GM21526 (cell line): ENCODE results near the gene EFNA5.
A peak's percentile ranks its signal among the peaks of the same experiment; 100 is the strongest.

ENCODE experiments used
- ATAC-seq: cut with Tn5 transposase; IDR thresholded peaks from one replicate; pipeline ENCODE4 v1.9.1; 2021; ENCODE audit warnings: moderate library complexity; ENCODE audit not compliant: unreplicated experiment, low FRiP score

EFNA5 gene

GRCh38 chr5:107670932-107671741 is at the start of gene EFNA5:
Gene EFNA5, minus strand, starts transcription at chr5:107670937.
- peak; percentile 41 for ATAC-seq

GRCh38 chr5:107719034-107719606 is 48.4 kb upstream of the EFNA5 start:
- no peak for ATAC-seq

GRCh38 chr5:107717816-107718215 is 47.1 kb upstream of the EFNA5 start:
- no peak for ATAC-seq

GRCh38 chr5:107713228-107713627 is 42.5 kb upstream of the EFNA5 start:
- no peak for ATAC-seq

GRCh38 chr5:107712359-107712870 is 41.7 kb upstream of the EFNA5 start:
- ATAC-seq: no peak

- ATAC-seq: no peak
Measured at GRCh38 chr5:107705402-107706014, 34.8 kb upstream of the EFNA5 start.

- no peak for ATAC-seq
Measured at GRCh38 chr5:107704681-107705401, 34.1 kb upstream of the EFNA5 start.

- no peak for ATAC-seq
Measured at GRCh38 chr5:107700481-107700880, 29.7 kb upstream of the EFNA5 start.

GRCh38 chr5:107699425-107699824 is 28.7 kb upstream of the EFNA5 start:
- ATAC-seq: no peak

GRCh38 chr5:107698286-107698685 is 27.5 kb upstream of the EFNA5 start:
- no peak for ATAC-seq

- ATAC-seq: no peak
Measured at GRCh38 chr5:107696498-107696897, 25.8 kb upstream of the EFNA5 start.

- no peak for ATAC-seq
Measured at GRCh38 chr5:107696080-107696479, 25.3 kb upstream of the EFNA5 start.

- no peak for ATAC-seq
Measured at GRCh38 chr5:107687937-107688336, 17.2 kb upstream of the EFNA5 start.

- no peak for ATAC-seq
Measured at GRCh38 chr5:107687404-107687803, 16.7 kb upstream of the EFNA5 start.

- no peak for ATAC-seq
Measured at GRCh38 chr5:107682533-107682932, 11.8 kb upstream of the EFNA5 start.

GRCh38 chr5:107680799-107681198 is 10.1 kb upstream of the EFNA5 start:
- ATAC-seq: no peak

GRCh38 chr5:107680099-107680498 is 9.4 kb upstream of the EFNA5 start:
- ATAC-seq: no peak

- no peak for ATAC-seq
Measured at GRCh38 chr5:107676702-107677101, 6.0 kb upstream of the EFNA5 start.

GRCh38 chr5:107675201-107675600 is 4.5 kb upstream of the EFNA5 start:
- ATAC-seq: no peak

GRCh38 chr5:107674655-107675054 is 3.9 kb upstream of the EFNA5 start:
- ATAC-seq: no peak
